ENCODE results near the gene BBS1.

DNA sequence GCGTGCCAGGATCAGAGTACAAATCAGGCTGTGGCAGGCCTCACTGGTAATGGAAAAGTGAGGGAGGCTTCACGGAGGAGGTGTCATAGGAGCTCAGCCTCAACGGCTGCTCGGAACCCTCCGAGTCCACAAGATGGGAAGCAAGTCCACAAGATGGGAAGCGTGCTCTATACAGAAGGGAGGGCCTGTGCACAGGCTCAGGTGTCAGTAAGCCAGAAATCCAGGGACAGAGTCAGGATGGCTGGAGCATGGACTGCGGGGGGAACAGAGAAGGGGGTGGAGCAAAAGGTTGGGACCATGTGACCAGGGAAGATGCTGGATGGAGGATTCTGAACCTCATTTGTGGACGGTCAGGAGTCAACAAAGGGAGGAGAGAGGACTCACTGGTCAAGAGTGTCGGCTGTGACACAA is 33.6 kb upstream of the BBS1 start:
- TF ChIP-seq, protein P1, sequence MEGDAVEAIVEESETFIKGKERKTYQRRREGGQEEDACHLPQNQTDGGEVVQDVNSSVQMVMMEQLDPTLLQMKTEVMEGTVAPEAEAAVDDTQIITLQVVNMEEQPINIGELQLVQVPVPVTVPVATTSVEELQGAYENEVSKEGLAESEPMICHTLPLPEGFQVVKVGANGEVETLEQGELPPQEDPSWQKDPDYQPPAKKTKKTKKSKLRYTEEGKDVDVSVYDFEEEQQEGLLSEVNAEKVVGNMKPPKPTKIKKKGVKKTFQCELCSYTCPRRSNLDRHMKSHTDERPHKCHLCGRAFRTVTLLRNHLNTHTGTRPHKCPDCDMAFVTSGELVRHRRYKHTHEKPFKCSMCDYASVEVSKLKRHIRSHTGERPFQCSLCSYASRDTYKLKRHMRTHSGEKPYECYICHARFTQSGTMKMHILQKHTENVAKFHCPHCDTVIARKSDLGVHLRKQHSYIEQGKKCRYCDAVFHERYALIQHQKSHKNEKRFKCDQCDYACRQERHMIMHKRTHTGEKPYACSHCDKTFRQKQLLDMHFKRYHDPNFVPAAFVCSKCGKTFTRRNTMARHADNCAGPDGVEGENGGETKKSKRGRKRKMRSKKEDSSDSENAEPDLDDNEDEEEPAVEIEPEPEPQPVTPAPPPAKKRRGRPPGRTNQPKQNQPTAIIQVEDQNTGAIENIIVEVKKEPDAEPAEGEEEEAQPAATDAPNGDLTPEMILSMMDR (IDR thresholded peaks at IDR 0.05): no peak
- TF ChIP-seq POLR2A (IDR thresholded peaks at IDR 0.05): no peak

Data from vagina (tissue), 2 donors.